Measurements from ENCODE around the gene SORBS2.

Gene SORBS2

GRCh38 chr4:185683222-185683621 is 128.8 kb downstream of the SORBS2 start:
- no peak for DNase-seq (ENCODE audit: extremely low read depth in 1 of 2, low read depth in 1 of 2)

- DNase-seq (ENCODE audit: extremely low read depth in 1 of 2, low read depth in 1 of 2) = no peak
Measured at GRCh38 chr4:185682236-185682635, 129.8 kb downstream of the SORBS2 start.

- DNase-seq (ENCODE audit: extremely low read depth in 1 of 2, low read depth in 1 of 2) = no peak
Measured at GRCh38 chr4:185681604-185682003, 130.4 kb downstream of the SORBS2 start.

- DNase-seq (ENCODE audit: extremely low read depth in 1 of 2, low read depth in 1 of 2) = no peak
Measured at GRCh38 chr4:185680617-185681016, 131.4 kb downstream of the SORBS2 start.

GRCh38 chr4:185679523-185679922 is 132.5 kb downstream of the SORBS2 start:
- DNase-seq (ENCODE audit: extremely low read depth in 1 of 2, low read depth in 1 of 2) = no peak

- DNase-seq (ENCODE audit: extremely low read depth in 1 of 2, low read depth in 1 of 2) = no peak
Measured at GRCh38 chr4:185677637-185678314, 134.2 kb downstream of the SORBS2 start.

GRCh38 chr4:185672618-185673017 is 139.4 kb downstream of the SORBS2 start:
- no peak for DNase-seq (ENCODE audit: extremely low read depth in 1 of 2, low read depth in 1 of 2)

- DNase-seq (ENCODE audit: extremely low read depth in 1 of 2, low read depth in 1 of 2) = no peak
Measured at GRCh38 chr4:185672151-185672550, 139.8 kb downstream of the SORBS2 start.

- no peak for DNase-seq (ENCODE audit: extremely low read depth in 1 of 2, low read depth in 1 of 2)
Measured at GRCh38 chr4:185671496-185671895, 140.5 kb downstream of the SORBS2 start.

GRCh38 chr4:185671066-185671465 is 140.9 kb downstream of the SORBS2 start:
- no peak for DNase-seq (ENCODE audit: extremely low read depth in 1 of 2, low read depth in 1 of 2)

GRCh38 chr4:185669288-185669687 is 142.7 kb downstream of the SORBS2 start:
- no peak for DNase-seq (ENCODE audit: extremely low read depth in 1 of 2, low read depth in 1 of 2)

- DNase-seq (ENCODE audit: extremely low read depth in 1 of 2, low read depth in 1 of 2) = no peak
Measured at GRCh38 chr4:185666156-185666555, 145.8 kb downstream of the SORBS2 start.

- DNase-seq (ENCODE audit: extremely low read depth in 1 of 2, low read depth in 1 of 2) = no peak
Measured at GRCh38 chr4:185665655-185666054, 146.3 kb downstream of the SORBS2 start.

- no peak for DNase-seq (ENCODE audit: extremely low read depth in 1 of 2, low read depth in 1 of 2)
Measured at GRCh38 chr4:185664481-185664880, 147.5 kb downstream of the SORBS2 start.

- DNase-seq (ENCODE audit: extremely low read depth in 1 of 2, low read depth in 1 of 2) = no peak
Measured at GRCh38 chr4:185662030-185662778, 149.8 kb downstream of the SORBS2 start.

- no peak for DNase-seq (ENCODE audit: extremely low read depth in 1 of 2, low read depth in 1 of 2)
Measured at GRCh38 chr4:185660340-185660739, 151.7 kb downstream of the SORBS2 start.

- no peak for DNase-seq (ENCODE audit: extremely low read depth in 1 of 2, low read depth in 1 of 2)
Measured at GRCh38 chr4:185657699-185658098, 154.3 kb downstream of the SORBS2 start.

- DNase-seq (ENCODE audit: extremely low read depth in 1 of 2, low read depth in 1 of 2) = no peak
Measured at GRCh38 chr4:185657183-185657582, 154.8 kb downstream of the SORBS2 start.

- DNase-seq (ENCODE audit: extremely low read depth in 1 of 2, low read depth in 1 of 2) = no peak
Measured at GRCh38 chr4:185656467-185656931, 155.5 kb downstream of the SORBS2 start.

- DNase-seq (ENCODE audit: extremely low read depth in 1 of 2, low read depth in 1 of 2) = no peak
Measured at GRCh38 chr4:185654965-185655554, 156.9 kb downstream of the SORBS2 start.

- no peak for DNase-seq (ENCODE audit: extremely low read depth in 1 of 2, low read depth in 1 of 2)
Measured at GRCh38 chr4:185654311-185654710, 157.7 kb downstream of the SORBS2 start.

GRCh38 chr4:185651851-185652250 is 160.1 kb downstream of the SORBS2 start:
- DNase-seq (ENCODE audit: extremely low read depth in 1 of 2, low read depth in 1 of 2) = no peak

All from stimulated activated CD8-positive, alpha-beta memory T cell treated with anti-CD3 and anti-CD28 coated beads, Interleukin-7, amount 100 ng/mL, for 48 hours (primary cell).